CD1c-positive myeloid dendritic cell (primary cell): ENCODE measurements around the gene PCDH15.
"Not testable (repeated sequence)": the region's sequence is repeated elsewhere in the genome, so short reads cannot be mapped to it uniquely, and the experiment has no call there.

Source experiments
- DNase-seq: peaks from one replicate; pipeline ENCODE4 v3.0.0-alpha.2; 2016; ENCODE audit errors: extremely low spot score

The PCDH15 gene

DNA sequence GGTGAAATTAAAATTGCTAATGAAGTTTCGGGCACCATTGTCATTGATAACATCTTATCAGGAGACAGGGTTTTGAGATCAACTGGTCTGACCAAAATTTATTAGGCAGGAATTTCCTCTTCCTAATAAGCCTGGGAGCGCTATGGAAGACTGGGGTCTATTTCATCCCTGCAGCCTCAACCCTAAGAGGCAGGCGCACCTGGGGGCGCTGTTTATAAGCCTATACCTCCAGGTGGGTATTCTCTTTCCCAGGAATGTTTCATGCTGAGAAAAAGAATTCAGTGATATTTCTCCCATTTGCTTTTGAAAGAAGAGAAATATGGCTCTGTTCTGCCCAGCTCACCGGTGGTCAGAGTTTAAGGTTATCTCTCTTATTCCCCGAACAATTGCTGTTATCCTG lies 406.4 kb downstream of the PCDH15 start:
- not testable (repeated sequence) for DNase-seq

DNA sequence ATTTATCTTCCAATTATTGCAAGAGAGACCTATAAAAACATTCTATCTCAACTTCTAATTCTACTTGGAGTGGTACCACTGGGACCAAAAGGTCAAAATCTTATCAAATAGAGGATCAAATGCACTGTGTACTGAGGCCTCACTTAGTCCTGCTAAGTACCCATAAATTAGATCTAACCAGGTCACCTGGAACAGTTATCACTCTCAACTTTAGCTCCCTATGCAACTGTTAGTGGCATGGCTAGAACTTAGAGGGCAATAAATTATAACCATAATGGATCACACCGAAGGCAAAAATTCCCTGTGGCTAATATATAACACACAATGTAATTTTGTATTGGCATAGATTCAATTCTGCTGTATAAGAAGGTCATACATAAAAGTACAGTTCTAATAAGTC lies 428.9 kb downstream of the PCDH15 start:
- no peak for DNase-seq

DNA sequence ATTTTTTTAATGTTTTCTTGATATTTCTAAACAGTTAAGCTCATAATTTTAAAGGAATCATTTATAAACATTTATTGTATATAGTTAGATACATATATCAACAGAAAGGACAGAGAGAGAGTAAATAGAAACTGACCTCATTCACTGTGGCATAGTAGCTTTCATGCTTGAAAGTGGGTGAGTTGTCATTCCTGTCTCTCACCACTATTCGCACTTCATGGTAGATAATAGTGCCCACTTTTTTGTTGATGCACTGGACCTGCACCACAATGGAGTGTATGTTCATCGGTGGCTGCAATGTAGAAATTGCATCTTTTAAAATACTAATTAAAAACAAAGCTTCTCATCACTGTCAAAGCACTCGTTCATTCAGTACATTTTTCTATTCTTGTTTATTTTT lies 432.0 kb downstream of the PCDH15 start:
- DNase-seq: no peak

DNA sequence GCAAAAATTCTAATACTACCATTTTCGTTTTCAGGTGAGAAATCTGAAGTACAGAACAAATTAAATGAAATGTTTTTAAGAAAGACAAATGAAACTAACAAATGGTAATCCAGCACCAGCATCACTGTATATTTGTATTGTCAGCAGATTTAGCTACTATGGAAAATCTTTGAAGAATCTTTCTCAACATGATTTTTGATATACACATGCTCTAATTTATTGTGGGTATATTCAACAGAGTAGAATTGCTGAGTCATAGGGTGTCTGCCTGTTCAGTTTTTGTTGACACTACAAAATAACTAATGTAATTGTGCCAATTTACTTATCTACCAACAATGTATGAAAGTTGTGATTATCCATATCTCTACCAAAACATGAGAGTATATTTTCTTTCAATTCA lies 437.6 kb downstream of the PCDH15 start:
- no peak for DNase-seq

DNA sequence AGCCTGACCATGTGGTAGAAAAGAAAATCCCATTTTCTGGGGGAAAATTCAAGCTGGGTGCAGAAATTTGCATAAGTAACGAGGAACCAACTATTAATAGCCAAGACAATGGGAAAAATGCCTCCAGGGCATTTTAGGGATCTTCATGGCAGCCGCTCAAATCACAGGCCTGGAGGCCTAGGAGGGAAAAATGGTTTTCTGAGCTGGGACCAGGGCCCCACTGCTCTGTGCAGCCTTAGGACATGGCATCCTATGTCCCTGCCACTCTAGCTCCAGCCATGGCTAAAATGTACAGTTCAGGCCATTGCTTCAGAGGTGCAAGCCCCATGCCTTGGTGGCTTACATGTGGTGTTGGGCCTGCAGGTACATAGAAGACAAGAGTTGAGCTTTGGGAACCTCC lies 459.0 kb downstream of the PCDH15 start:
- no peak for DNase-seq

DNA sequence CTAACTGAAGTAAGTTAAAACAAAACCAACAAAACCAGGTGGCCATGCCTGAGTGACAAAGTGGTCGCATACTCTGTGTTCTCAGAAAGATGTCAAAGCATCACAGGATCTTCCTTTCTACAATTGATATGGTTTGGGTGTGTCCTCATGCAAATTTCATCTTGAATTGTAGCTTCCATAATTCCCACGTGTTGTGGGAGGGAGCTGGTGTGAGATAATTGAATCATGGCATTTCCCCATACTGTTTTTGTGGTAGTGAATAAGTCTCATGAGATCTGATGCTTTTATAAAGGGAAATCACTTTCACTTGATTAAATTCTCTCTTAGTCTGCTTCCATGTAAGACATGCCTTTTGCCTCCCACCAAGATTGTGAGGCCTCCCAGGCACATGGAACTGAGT lies 465.7 kb downstream of the PCDH15 start:
- no peak for DNase-seq

DNA sequence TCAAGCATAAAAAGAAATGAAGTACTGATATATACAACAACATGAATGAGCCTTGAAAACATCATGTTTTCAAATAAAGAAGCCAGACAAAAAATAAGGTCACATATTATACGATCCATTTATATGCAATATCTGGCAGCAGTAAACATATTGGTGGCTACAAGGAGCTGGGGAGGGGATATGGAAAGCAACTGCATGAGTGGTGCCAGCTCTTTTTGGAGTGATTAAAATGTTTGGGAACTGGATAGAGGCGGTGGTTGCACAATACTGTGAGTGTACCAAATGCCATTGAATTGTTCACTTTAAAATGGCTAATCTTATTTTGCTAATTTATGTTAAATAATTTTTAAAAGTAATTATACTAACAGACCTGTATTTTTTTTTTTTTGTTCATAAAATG lies 481.7 kb downstream of the PCDH15 start:
- no peak for DNase-seq

DNA sequence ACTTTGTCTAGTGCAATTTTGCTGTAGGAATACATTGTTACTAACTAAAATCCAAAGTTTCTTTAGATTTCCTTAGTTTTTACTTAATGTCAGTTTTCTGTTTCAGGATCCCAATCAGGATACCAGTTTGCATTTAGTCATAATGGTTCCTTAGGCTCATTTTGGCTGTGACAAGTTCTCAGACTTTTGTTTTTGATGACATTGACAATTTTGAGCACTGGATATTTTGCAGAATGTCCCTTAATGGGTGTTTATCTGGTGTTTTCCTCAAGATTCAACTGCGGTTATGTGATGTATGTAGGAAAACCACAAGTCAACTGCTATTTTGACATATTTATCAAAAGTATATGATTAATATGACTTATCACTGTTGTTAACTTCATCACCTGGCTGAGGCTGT lies 482.6 kb downstream of the PCDH15 start:
- no peak for DNase-seq

DNA sequence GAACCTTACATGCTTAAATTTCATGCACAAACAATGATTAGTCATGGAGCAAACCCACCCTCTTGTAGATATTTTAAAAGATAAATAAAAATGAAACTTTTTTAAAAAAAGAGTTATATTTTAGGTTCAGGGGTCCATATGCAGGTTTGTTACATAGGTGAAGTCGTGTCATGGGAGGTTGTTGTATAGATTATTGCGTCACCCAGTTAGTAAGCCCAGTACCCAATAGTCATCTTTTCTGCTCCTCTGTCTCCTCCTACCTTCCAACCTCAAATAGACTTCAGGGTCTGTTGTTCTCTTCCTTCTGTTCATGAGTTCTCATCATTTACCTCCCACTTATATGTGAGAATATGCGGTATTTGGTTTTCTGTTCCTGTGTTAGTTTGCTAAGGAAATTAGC lies 486.6 kb downstream of the PCDH15 start:
- no peak for DNase-seq

DNA sequence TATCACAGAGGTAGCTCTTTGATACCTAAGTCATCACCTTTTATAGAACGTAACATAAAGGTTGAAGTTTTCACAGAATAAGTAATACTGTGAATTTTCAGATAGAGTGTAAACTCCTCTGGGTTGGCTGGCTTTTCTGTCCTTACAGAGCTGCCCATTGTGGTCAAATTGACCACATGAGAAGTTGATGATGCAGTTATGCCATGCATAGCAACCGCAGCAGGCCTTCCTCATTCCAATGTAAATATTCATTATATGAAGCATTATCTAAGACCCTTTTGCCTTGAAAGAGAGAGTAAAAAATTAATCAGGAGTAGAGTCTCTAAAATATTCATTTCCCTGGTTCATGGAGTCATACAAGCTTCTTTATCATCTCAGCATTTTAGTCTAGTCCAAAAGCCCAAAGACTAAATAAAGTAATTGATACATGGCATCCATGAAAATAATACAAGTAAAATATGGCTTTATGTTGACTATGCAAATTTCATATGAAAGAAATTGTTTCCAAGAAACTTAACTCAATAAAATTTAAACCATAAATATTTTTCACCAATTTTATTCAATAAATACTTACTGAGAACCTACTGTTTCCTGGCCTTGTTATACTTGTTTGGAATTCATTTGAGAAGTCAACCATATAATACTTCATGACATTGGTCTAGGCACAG lies 516.4 kb downstream of the PCDH15 start:
- no peak for DNase-seq

DNA sequence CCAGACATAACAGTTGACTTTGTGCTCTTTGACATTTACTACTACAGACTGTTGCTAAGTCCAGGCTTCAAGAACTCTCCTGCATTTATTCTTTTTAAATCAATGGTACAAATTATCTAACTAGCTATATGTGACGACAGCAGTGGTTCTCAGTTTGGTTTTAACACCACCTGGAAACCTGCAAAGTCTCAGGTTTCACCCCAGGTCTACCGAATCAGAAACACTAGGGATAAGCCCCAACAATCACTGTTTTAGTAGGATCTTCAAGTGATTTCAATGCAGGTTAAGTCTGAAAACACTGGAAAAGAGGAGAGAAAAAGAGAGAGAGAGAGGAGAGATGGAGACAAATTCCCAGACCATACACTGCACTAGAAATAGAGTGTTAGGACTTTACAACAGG lies 519.0 kb downstream of the PCDH15 start:
- DNase-seq: no peak

DNA sequence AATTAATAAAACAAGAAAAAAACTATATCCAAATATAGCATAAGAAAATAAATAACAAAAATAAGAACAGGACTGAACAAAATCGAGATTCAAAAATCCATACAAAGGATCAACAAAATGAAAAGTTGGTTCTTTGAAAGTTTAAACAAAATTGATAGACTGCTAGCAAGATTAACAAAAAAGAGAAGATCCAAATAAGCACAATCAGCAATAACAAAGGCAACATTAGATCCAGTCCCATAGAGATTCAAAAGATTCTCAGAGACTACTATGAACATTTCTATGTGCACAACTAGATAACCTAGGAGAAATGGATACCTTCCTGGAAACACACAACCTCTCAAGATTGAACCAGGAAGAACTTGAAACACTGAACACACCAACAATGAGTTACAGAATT lies 534.6 kb downstream of the PCDH15 start:
- DNase-seq: no peak

DNA sequence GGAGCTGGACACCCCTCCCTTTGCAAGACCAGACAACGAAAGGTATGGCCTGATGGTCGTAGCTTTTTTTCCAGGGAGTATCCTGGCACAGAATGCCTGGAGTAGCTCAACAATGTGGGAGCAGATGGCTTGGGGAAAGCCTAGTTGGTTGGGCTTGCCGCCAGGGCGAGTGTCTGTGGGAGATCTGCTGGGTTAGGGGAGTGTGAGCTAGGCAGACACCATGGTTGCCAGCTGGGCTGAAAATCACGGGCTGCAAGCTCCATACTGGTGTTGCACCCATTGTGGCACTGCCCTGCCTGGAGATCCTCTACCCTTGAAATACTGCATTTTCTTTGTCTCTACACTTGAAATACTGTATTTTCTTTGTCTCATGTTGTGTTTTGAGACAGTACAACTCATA lies 538.3 kb downstream of the PCDH15 start:
- DNase-seq: no peak

DNA sequence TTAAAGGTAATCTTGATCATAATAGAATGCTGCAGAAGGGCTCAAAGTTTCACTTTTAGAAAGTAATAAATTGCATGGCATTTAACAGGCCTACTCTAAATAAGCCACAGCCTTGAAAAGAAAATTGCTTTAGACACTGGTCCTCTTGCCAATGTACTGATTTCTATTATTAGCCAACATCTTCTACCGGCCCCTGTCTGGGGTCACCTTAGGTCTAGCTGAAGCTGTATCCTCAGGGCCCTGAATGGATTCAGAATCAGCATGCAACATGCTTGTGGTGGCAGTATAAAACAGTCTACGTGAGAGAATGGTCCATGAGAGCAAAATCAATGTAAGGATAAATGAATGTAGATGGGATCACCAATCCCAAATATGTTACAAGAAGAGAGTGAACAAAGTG lies 541.9 kb downstream of the PCDH15 start:
- no peak for DNase-seq

DNA sequence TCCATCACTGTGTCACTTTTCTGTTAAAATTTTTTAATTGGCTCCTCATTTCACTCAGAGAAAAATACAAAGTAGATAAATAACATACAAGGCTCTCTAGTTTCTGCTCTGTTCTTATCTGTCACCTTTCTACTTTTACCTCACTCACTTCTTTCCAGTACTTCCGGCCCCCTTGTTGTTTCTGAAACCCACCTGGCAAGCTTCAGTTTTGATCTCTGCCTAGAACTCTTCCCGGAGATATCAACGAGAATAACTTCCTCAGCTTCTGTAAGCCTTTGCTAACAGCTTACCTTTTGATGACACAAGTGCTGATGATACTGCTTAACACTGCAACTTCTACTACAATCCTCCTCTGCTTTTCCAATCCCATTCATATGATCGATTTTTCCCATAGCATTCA lies 566.2 kb downstream of the PCDH15 start:
- DNase-seq: no peak

DNA sequence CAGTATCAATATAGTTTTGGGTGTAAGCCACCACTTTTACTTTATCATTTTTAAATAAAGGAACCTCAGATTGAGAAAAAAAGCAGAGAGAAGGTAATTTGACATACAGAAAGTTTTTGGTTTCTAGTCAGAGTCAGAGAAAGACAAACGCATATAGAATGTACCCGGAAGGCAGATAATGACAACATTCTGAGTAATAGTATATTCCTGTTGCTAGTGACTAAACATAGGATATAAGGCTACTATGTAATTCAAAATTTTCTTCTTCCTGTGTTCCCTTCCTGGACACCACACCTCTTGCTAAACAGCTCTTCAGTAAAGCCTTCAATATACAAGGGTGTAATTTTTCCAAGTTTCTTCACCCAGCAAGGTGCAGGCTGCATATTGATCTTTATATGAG lies 597.6 kb downstream of the PCDH15 start:
- no peak for DNase-seq

DNA sequence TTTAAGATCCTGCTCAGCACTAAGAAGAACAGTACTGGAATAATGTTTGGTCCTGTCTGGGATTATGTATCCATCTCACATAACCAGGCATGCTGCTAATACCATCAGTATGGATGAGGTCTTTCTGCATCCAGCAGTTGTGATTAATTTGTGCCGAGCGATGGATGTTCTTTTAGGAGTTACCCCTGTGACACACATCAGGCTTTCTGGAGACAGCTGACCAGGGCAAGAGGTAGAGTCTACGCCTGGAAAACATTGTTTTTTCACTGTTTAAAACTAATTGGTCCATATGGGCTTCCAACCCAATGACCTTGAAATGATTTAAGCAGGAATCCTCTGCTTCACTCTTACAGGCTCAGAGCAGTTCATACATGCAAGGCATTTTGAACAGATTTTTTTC lies 603.0 kb downstream of the PCDH15 start:
- DNase-seq: no peak

DNA sequence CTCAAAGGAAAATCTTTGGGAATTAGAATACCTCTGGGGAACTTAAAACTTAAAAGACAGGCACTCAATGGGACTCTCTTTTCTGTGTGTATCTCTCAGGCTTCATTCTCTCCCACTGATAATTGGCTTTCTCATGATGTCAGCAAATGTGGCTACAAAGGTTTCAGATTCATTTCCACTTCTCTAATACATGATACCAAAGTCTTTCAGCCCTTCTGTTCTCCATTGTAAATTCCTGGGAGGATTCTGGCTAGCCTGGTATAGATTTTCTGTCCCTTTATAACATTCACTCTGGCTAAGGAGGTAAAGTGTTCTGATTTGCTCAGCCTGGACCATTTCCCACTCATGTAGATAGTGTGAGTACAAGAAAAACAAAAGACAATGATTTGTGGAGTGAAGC lies 606.2 kb downstream of the PCDH15 start:
- no peak for DNase-seq

DNA sequence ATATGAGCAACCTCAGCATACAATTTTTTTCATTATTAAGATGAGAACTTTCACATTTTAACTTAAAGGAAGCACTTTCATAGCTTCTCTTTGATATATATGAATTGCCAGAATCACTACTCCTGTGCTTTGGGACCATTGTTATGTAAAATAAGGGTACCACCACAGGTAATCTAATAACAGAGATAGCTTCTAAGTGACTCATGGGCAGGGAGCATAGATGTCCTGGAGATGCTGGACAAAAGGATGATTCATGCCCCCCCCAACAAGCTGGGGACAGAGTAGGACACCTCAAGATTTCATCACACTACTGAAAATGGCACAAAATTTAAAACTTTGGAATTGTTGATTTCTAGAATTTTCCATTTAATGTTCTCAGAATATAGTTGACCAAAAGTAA lies 641.1 kb downstream of the PCDH15 start:
- DNase-seq: no peak

DNA sequence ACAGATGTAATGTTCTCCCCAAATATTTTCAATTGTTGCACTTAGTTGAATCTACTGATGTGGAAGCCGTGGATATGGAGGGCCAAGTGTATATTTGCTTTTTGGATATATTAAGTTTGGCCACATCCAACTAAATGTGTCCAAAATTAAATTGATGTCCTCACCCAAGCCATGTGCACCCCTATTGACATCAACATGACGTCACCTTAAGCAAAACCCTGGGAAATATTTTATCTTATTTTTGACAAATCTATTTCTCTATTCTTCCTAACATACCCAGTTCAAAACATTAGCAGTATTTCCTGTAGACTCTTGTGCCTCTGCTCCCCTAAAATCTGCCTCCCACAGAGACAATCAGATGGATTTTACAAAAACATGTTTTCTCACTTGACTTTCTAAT lies 652.5 kb downstream of the PCDH15 start:
- no peak for DNase-seq

DNA sequence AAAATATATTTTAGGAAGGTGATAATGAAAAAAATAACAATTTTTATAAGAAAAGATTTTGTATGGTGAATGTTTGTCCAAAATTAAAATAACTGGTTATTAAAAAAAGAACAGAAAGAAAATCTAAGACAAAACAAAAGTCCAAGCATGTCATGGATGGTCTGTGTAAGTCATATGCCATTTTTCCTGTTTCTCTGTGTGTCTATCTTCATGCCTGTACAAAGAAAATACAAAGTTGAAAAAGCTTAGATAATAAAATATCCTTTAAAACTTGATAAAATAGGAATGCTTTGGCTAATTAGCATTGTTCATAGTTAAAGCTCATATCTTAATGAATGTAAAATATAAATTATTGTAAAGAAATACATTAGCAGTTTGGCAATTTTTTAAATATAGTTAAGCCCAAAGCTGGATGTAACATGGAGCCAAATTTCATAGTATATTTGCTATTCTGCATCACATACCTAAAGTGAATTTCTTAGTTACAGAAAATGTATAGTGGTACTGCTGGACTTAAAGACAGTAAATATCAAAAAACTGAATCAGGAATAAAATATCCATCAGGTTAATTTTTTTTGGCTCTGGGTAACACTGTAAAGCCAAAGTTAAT lies 661.1 kb downstream of the PCDH15 start:
- no peak for DNase-seq

DNA sequence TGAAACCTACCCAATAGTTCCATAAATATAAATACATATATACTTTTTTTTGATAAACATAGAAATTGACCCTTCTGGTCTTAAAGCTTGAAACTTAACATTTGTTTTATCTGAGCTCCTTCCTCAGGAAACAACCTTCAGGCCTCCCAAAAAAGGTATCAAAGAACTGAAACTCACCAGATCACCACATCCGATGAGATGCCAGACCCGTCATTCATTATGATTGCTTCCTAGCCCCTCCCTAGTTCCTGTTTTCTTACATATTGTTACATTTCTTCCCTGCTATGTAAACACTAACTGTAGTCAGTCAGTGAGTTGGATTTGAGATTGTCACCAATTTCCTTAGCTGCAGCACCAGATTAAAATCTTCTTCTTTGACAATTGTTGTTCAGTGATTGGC lies 663.6 kb downstream of the PCDH15 start:
- DNase-seq: no peak

DNA sequence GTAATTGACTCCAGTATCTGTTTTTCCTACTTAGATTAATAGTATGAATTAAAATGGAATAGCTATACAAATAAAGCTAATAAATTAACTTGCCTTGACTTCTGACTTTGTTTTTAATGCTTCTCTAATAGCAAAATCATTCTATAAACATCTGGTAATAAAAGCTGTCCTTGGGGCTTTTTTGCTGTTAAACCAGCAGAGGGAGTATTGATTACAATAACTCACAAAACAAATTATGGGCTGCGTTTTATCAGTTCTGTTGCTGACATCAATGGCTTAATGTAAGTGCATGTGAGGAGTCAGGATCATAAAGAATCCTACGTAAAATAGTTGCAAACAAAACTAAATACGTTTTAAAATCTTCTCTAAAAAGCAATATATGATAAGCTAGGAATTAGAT lies 667.8 kb downstream of the PCDH15 start:
- DNase-seq: no peak

DNA sequence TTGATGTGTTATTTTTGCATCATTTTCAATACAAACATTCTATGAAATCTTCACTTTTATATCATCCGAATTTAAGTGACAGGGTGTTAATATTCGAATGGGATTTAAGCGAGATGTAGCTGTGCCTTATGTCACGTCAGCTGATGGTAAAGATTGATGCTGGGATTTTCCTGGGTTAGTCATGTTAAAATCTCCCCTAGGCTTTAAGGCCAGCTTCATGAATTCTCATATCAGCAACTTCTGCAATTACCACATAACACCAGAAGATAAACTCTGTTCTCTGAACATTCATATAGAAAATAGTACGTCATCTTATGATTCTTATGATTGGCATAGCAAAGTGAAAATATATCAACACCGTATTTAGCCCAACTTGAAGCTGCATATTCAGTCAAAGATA lies 669.2 kb downstream of the PCDH15 start:
- no peak for DNase-seq
